NCI-H510A (cell line): ENCODE data around the gene EMC10.
"Not testable (repeated sequence)": the region's sequence is repeated elsewhere in the genome, so short reads cannot be mapped to it uniquely, and the experiment has no call there.

ENCODE experiments used
- DNase-seq: peaks from one replicate; lab custom pipeline; 2025; lab: John Stamatoyannopoulos, UW

EMC10 gene

DNA sequence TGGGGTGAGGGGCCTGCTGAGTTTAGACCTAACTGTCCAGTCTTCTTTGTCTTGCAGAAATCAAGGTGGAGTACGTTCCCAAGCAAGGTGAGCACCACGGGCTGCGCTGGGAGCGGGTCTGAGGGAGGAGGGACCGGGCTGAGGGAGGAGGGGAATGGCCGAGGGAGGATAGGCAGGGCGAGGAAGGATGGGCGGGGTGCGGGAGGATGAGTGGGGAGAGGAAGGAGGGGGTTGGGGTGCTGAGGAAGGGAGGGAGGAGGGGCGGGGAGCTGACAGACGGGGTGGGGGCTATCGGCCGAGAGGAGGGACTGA is 25.1 kb upstream of the EMC10 start:
- DNase-seq, result no peak

DNA sequence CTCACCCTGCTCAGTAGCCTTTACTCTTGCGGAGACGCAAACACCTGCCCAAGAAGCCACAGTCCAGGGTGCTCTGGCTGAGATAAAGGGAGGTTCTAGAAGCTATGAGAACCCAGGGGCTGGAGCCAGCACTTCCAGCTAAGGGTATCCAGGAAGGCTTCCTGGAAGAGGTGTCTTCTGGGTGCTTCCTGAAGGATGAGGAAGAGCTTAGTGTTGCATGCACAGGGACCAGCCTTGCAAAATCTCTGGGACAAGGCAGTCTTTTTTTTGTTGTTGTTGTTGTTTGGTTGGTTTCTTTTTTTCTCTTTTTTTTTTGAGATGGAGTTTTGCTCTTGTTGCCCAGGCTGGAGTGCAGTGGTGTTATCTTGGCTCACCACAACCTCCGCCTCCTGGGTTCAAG is 23.1 kb upstream of the EMC10 start:
- no peak for DNase-seq

DNA sequence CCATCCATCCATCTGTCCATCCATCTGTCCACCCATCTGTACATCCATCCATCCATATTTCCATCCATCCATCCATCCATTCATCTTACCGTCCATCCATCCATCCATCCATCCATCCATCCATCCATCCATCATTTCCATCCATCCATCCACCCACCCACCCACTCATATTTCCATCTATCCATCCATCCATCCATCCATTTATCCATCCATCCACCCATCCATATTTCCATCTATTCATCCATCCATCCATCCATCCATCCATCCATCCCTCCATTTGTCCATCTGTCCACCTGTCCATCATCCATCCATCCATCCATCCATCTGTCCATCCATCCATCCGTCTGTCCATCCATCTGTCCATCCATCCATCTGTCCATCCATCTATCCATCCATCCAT is 20.3 kb upstream of the EMC10 start:
- no peak for DNase-seq

DNA sequence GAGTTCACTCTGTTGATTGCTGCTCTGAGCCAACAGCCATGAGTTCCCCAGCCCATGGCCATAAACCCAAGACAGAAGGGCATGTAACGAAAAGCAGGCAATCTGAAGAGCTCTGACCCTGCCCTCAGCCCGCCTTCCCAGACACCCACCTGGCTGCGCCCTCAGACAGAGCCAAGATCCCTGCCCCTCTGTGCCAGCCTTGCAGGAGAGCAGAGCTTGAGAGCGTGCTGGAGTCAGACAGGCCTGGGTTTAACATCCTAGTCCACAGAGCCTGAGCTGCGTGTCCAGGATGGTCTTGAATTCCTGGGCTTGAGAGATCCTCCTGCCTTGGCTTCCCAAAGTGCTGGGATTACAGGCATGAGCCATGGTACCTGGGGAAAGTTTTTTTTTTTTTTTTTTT is 19.0 kb upstream of the EMC10 start:
- no peak for DNase-seq

DNA sequence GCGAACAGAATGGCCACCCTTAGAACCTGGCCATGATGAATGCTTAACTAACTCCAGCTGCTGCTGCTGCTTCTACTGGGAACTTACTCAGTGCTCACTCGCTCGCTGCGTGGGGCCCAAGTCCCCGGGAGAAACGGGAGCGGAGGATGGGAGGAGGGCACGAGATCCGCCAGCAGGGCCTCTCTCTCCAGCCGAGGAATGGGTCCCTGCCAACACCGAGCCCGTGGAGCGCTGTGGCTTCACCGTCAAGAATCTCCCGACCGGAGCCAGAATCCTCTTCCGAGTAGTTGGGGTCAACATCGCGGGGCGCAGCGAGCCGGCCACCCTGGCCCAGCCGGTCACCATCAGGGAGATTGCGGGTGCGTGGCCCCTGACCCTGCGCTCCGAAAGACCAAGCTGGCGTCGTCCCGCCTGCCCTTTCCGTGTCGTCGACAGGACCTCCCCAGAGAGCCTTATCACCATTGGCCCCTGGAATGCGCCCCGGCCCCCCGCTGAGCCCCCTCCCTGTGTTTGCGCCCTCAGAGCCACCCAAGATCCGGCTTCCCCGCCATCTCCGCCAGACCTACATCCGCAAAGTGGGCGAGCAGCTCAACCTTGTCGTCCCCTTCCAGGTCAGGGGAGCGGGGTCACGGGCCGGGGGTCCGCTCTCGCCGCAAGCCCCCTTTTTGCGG is 17.8 kb upstream of the EMC10 start:
- DNase-seq, result no peak

DNA sequence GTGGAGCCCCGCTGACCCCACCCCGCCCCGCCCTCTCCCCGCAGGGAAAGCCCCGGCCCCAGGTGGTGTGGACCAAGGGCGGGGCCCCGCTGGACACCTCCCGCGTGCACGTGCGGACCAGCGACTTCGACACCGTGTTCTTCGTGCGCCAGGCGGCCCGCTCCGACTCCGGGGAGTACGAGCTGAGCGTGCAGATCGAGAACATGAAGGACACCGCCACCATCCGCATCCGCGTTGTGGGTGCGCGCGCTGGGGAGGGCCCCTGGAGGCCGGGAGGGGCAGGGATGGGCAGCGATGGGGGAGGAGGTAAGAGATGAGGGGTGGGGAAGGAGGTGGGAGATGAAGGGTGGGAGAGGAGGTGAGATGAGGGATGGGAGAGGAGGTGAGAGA is 17.2 kb upstream of the EMC10 start:
- DNase-seq, result no peak

DNA sequence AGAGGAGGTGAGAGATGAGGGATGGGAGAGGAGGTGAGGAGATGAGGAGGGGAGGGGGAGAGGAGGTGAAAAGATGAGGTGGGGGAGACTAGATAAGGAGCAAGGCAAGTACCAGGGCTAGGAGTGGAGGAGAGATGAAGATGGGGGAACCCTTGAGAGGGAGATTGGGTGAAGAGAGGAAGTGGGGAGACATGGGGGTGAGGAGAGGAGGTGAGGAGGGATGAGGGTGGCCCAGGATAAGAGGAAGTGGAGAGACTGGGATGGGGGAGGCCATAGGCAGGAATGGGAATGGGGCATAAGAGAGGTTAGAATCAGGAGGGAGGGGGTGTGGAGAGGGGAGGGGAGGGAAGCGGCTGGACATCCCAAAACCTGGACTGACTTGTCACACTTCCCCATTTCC is 16.7 kb upstream of the EMC10 start:
- DNase-seq, result no peak

DNA sequence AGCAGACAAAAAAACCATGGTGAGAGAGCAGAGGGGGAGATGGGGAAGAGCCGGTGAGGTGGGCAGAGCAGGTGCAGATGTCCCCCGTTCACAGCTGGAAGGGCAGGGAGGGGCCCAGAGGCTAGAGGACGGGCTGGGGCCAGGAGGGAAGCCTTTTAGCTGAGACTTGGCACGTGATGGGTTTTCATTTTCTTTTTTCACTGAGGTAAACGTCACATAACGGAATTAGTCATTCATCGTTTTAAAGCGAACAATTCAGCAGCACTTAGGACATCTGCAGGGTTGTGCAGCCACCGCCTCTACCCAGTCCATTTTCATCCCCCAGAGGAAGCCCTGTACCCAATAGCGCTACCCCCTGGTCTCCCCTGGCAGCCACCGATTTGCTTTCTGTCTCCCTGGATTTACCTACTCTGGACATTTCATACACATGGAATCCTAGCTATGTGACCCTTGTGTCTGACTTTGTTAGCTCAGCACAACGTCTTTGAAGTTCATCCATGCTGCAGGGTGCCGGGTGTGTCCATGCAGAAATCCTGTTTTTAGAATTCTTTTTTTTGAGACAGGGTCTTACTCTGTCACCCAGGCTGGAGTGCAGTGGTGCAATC is 16.0 kb upstream of the EMC10 start:
- DNase-seq, result no peak

DNA sequence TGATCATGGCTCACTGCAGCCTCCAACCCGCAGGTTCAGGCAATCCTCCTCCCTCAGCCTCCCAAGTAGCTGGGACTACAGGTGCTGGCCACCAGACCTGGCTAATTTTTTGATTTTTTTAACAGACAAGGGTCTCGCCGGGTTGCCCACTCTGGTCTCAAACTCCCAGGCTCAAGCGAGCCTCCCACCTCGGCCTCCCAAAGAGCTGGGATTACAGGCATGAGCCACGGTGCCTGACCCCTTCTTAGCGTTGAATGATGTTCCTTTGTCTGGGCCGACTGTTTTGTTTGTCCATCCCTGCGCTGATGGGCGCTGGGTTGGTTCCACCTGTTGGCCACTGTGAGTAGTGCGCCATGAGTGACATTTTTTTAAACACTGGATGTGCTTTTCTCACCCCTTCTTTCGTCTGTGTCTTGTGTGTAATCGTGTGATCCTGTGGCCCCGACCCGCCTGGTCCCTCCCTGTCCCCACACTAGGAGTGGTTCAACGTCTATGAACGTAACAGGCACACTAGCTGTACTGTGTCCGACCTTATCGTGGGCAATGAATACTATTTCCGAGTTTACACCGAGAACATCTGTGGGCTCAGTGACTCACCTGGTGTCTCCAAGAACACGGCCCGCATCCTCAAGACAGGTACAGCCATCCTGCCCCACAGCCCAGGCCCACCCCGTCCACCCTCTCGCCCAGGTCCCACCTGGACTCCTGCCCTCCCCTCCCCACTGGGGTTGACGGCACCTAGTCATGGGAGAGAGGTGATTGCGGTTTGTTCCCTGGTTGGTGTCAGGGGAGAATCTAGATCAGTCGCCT is 15.0 kb upstream of the EMC10 start:
- DNase-seq, result no peak

DNA sequence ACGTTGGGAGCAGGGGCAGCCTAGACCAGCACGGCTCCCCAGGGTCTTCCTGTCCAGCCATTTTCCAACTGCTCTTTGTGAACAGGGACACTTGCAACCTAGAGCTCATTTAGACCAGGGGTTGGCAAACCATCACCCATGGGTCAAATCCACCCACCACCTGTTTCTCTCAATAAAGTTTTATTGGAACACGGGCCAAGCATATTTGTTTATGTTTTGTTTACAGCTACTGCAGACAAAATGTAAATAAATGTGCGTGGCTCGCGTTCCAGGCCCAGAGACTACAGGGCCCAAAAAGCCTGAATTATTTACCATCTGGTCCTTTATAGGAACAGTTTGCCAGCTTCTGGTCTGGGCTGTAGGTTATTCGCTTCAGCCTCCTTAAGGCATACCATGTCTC is 13.3 kb upstream of the EMC10 start:
- no peak for DNase-seq

DNA sequence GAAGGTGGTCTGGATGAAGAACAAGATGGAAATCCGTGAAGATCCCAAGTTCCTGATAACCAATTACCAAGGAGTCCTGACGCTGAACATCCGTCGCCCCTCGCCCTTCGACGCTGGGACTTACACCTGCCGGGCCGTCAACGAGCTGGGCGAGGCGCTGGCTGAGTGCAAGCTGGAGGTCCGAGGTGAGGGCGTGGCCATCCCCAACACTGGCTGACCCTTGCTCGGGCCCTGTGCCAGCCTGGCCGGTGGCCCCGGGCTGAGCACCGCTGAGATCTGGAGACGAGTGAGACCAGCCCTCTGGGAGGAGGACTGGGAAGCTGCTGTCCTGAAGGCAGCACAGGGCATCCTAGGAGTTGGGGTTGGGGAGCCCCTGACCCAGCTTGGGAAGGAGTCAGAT is 12.0 kb upstream of the EMC10 start:
- DNase-seq, result no peak

DNA sequence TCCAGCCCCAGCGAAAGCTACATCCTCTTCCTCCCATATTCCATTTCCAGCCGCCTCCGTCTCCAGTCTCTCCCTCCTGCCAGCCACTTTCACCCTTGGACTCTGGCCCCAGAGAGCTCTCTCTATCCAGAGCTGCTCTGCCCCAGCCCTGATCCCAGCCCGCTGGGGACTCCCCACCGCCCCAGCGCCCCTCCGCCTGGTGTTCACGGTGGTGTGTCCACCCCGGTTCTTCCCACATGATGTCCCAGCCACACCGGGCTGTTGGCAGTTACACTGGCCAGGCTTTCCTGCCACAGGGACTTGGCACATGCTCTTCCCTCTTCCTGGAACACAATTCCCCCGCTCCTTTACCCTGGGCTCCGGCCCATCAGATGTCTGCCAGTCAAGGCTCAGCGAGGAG is 11.3 kb upstream of the EMC10 start:
- no peak for DNase-seq

DNA sequence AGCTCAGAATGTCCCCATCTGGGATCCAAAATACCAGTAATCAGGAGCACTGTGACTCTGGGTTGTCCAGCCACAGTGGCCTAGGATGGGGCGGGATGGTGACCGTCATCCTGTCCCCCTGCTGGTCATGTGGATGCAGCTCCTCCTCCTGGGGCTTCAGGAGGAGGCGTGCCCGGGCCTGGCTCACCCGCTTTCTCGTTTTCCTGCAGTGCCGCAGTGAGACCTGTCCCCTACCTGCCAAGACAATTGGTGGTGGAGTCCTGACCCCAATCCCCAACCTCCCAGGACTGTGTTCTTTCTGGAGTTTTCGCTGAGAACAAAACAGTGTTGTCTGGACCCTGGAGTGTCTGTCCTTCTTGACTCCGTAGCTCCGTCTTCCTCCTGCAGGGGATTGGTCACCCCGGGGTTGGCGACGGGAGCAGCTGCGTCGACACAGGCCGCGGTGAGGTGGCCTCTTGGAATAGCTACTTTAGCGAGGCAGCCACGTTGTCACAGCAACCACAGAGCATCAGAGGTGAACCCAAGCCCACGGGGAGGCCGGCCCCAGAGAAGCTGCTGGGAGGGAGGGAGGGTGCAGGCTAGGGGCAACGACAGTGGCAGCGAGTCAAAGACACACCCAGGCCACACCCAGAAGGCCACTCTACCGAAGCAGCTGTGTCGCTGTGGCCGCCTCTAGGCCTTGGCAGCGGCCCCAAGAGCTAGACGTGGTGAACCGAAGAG is 10.2 kb upstream of the EMC10 start:
- DNase-seq, result peak; percentile 38

DNA sequence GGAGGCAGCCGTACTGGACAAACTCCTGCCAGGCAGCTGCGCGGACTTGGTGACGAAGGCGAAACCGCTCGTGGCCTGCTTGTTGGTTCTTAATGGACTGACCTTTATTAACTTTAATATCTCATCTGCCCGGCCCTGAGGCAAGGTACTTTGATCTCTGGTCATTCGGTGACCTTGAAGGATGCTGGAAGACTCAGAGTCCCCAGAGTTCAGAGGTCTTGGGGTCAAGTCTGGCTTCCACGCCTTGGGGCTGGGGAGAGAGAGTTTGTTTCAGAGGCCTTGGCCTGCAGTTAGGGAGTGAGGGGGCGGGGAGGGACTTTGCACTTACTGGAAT is 9.6 kb upstream of the EMC10 start:
- no peak for DNase-seq

DNA sequence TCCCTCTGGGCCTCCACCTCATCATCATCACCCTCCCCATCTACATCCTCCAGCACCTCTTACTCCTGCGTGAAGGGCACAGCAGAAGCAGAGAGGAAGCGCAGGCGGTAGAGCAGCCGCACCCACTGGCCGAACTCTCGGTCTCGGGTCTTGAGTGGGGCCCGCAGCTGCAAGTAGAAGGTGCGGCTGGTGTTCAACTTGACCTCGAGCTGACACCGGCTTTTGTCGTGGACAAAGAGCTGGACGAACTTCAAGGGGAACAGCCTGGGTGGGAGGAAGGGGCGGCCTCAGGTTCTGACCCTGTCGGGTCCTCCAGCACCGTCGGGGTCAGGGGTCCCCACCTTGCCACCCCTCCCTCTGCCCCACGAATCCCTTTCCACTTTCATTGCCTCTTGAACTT is 8.7 kb upstream of the EMC10 start:
- no peak for DNase-seq

DNA sequence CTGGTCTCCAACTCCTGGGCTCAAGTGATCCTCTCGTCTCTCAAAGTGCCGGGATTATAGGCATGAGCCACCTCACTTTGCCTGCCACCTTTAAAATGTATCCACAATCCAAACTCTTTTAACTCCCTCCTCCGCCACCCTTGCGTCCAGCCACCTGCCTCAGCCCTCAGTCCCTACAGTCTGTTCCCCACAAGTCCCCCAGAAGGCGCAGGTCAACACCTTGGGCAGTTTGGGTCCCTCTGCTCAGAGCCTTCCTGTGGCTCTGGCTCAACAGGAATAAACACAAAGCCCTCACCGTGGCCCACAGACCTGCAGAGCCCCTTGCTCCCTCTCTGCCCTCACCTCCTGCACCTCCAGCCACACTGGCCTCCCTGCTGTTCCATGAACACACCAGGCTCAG is 7.5 kb upstream of the EMC10 start:
- no peak for DNase-seq

DNA sequence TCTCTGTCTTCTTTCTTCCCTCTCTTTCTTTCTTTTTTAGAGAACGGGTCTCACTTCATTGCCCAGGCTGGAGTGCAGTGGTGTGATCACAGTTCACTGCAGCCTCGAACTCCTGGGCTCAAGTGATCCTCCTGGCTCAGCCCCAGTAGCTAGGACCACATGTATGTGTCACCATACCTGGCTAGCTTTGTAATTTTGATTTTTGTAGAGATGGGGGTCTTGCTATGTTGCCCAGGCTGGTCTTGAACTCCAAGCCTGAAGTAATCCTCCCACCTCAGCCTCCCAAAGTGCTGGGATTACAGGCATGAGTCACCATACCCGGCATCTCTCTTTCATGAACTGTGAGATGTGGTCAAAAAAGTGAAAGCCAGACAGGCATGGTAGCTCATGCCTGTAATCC is 3.0 kb upstream of the EMC10 start:
- not testable (repeated sequence) for DNase-seq

DNA sequence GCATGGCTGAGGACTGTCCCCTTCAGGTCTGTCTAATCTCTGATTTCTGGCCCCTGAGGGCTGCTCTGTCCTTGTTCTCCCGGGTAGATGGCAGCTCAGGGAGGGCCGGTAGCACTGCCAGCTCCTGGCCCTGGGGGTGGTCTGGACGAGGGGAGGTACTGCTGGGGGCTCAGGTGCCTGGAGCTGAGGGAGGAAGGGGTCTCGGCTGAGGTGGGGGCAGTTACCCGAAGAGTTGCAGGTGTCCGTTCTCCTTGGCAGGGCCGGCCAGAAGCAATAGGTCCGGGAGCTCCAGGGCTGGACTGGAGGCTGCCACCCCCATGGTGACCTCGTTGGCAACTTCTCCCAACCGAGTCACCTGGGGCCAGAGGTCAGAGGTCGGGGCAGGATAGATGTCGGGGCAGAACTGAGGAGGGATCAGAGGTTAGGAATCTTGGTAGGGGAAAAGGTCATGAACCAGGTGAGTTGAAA is 1.2 kb upstream of the EMC10 start:
- no peak for DNase-seq

DNA sequence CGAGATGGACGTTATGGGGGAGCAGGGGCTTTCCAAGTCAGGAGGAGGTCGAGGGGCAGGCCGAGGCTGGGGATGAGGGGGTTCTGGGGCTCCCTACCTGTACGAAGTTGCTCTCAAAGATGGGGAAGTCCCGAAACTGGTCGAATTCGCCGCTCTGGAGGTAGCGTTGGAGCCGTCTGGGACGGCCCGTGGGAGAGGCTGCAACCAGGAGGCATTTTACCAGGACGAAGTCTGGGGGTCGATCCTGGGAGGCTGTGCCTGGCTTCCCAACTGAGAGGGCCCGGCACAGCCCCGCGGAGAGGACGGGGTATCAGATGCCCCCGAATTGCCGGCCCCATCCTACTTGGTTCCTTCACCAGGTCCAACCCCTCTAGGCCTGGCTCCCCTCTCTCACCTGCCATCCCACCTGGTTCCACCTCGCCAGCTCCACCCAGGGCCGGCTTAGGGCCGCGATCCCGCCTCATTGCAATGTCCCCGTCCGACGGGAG is 527 bp upstream of the EMC10 start:
- DNase-seq, result no peak

DNA sequence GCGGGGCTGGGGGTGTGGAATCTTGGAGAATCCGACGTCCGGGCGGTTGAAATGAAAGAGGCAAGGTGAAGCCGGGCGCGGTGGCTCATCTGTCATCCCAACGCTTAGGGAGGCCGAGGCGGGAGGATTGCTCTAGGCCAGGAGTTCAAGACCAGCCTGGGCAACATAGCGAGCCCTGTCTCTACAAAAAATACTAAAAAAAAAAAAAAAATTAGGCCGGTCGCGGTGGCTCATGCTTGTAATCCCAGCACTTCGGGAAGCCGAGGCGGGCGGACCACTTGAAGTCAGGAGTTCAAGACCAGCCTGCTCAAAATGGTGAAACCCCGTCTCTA is 566 bp downstream of the EMC10 start:
- DNase-seq, result no peak

DNA sequence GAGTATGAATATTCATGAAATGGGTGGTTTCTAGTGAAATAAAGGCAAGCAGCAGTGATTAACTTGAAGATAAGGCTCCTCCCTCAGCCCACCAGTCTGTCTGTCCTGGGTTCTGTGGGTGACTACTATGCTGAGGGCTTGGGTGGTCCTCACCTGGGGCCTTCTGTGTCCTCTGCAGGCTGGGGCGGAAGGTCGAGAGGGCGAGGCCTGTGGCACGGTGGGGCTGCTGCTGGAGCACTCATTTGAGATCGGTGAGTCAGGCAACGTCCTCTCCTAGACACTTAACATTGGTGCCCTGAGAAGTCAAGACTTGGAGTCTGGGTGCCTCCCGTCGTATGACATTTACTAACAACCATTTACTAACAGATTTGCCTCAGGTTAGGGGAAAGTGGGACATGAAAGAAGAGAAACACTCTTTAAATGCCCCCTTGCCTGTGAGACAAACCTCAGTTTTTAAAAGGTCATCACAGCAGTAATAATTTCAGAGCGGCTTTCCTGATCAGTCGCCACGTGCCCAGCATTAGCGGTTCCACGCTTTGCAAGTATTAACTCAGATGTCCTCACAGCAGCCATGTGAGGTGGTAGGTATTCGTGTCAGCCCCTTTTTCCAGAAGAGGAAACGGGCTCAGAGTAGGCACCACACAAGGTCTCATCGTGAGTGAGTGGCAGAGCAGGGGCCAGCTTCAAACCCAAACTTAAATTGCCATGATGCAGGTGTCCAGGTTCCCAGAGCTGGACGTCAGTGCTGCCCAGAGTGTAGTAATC is 1.6 kb downstream of the EMC10 start:
- no peak for DNase-seq
